ENCODE measurements around the gene BCL2L1.

GRCh38 chr20:31664696-31665354 lies 57.8 kb downstream of the BCL2L1 start:
- TF ChIP-seq GATA3 (IDR thresholded peaks at IDR 0.05; ENCODE audit: low read depth, low read length) (no peak), GATA2 (IDR thresholded peaks at IDR 0.05; ENCODE audit: low read depth, low read length) (no peak)
